ENCODE results near the gene DRG2. TPM values are rescaled to one million over a fixed set of nuclear protein-coding genes. Genes with fewer than 3 reads are reported as not detected.

The DRG2 gene
- total and polyA plus RNA-seq, 10 of the 15 experiments (the other 5 are each of a cell fraction or from before 2014, with no cell fraction given), result 9.1 to 64.8 (median 45.7) TPM

- no peak for FAIRE-seq
- Histone ChIP-seq H3K9me3 (replicated peaks; ENCODE audit: control insufficient read depth, insufficient read depth, low read length) (no peaks in the 10 kb centered on the region), H3K9ac (ENCODE audit: control insufficient read depth, insufficient read depth, low read length) (no peak overlapping the region), H3K27me3 (replicated peaks in 1 of 2; ENCODE audit: control insufficient read depth in 2 of 2, insufficient read depth in 2 of 2, low read length in 1 of 2) (no peaks in the 10 kb centered on the region), H3K4me2 (ENCODE audit: control insufficient read depth, insufficient read depth) (no peak overlapping the region), H4K20me1 (ENCODE audit: control insufficient read depth, insufficient read depth) (no peaks in the 10 kb centered on the region), H3K4me3 (no peak overlapping the region), H2AFZ (ENCODE audit: control insufficient read depth, low read depth, low read length) (no peak overlapping the region), H3K36me3 (ENCODE audit: control insufficient read depth in 2 of 2, insufficient read depth in 2 of 2, low read length in 1 of 2) (no peaks in the 10 kb centered on the region), H3K4me1 (ENCODE audit: control insufficient read depth, insufficient read depth, low read length) (no peaks in the 10 kb centered on the region), H3K79me2 (ENCODE audit: control insufficient read depth, insufficient read depth, low read length) (no peaks in the 10 kb centered on the region), H3K27ac (ENCODE audit: control insufficient read depth, insufficient read depth) (no peak overlapping the region)
- DNase-seq (ENCODE audit: low read depth, low spot score), result no peak
- intact Hi-C loops (cut with micrococcal nuclease; ENCODE audit: unreplicated experiment) (no loop called here), in situ Hi-C loops (cut with MboI) (no loop called here)
- BruUV-seq (replicated peaks), result no TSS peak
- ChIA-PET RAD21 (ENCODE audit: unreplicated experiment) (interaction anchor here (4.3 kb wide), 1 partner anchor 51 kb away, joined by 28 read pairs; no protein-coding TSS in a partner anchor), SMC1A (ENCODE audit: uncharacterized antibody, unreplicated experiment) (no interaction called here), CTCF (interaction anchor here (1.1 to 1.5 kb wide), 3 partner anchors 13 to 58 kb away, joined by 3 to 8 read pairs (median 3); no protein-coding TSS in a partner anchor), POLR2A (no interaction called here)
- TF ChIP-seq KDM1A (IDR thresholded peaks at IDR 0.05; ENCODE audit: borderline replicate concordance), result no peak
- TF ChIP-seq CHD2 (IDR thresholded peaks at IDR 0.05; ENCODE audit: borderline replicate concordance, low read depth, low read length), result no peak
- no peak for TF ChIP-seq FOXK2 (IDR thresholded peaks at IDR 0.05)
- no peak for TF ChIP-seq HCFC1 (IDR thresholded peaks at IDR 0.05; ENCODE audit: low read length)
- TF ChIP-seq CEBPB (IDR thresholded peaks at IDR 0.05; ENCODE audit: borderline replicate concordance in 1 of 2, low read depth in 2 of 2, low read length in 2 of 2), result no peak
- no peak for TF ChIP-seq GATAD2B (conservative IDR thresholded peaks at IDR 0.05; ENCODE audit: low read depth)
- no peak for TF ChIP-seq SREBF1 (IDR thresholded peaks at IDR 0.05; ENCODE audit: low read length)
- no peak for TF ChIP-seq SKIL (IDR thresholded peaks at IDR 0.05; ENCODE audit: low read depth, poor library complexity, severe bottlenecking)
- no peak for TF ChIP-seq HDAC6 (IDR thresholded peaks at IDR 0.05; ENCODE audit: unreplicated experiment)
- TF ChIP-seq ZNF217 (IDR thresholded peaks at IDR 0.05), result no peak
- TF ChIP-seq ZBTB11 (CRISPR knock-in tag; IDR thresholded peaks at IDR 0.05), result no peak
- TF ChIP-seq PAX8 (IDR thresholded peaks at IDR 0.05), result no peak
- no peak for TF ChIP-seq ZNF384 (IDR thresholded peaks at IDR 0.05; ENCODE audit: borderline replicate concordance, low read depth, low read length)
- no peak for ATAC-seq
- WGBS (ENCODE audit: insufficient coverage, insufficient replicate concordance, low lambda C conversion rate, missing lambda C conversion rate), result 50% methylated on average over 2 of the region's 2 CpGs
Observed at GRCh38 chr17:18139092-18139491, 51.3 kb downstream of the DRG2 start.
